Stimulated activated CD8-positive, alpha-beta memory T cell treated with anti-CD3 and anti-CD28 coated beads, Interleukin-15, amount 100 ng/mL, for 1 hour (primary cell): ENCODE measurements around the gene OCRL.
A peak's percentile ranks its signal among the peaks of the same experiment; 100 is the strongest.

Source experiments
- DNase-seq: peaks from one replicate; pipeline ENCODE4 v3.0.0-alpha.2; 2020; ENCODE audit warnings: low read depth

OCRL gene

DNA sequence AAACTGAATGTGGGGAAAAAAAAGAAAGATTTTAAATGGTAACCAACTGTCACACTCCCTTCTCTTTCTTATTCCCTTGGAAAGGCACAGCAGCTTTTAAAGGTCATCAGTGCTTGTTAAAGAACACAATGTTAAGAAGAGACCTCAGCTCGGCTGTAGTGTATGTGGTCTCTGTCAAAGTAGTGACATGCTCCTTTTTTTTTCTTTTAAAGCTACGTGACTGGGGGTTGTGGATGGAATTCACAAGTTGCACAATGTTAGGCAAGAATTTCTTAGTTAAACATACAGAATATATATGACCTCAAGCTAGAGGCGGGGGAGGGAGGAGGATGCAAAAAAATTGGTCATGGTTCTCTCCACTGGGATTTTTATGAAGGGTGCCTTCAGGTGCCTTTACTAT, 45.6 kb downstream of the OCRL start:
- DNase-seq = no peak

DNA sequence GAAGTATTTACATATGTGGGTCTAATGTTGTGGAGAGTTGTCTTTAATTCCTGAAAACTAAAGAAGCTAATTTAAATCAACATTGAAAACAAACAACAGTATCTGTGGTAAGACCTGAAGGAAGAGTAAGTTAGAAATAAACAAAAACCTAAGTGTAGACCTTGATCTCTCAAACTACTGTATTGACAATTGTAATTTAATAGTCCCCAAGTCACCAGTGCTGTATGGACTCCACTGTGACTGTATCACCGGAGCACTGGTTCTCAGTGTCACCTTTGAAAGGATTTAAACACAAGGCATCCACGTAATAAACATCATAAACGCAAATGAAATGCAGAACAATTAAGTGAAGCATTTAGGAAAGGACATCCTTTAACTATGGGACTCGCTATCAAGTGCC, 46.4 kb downstream of the OCRL start:
- DNase-seq = no peak

DNA sequence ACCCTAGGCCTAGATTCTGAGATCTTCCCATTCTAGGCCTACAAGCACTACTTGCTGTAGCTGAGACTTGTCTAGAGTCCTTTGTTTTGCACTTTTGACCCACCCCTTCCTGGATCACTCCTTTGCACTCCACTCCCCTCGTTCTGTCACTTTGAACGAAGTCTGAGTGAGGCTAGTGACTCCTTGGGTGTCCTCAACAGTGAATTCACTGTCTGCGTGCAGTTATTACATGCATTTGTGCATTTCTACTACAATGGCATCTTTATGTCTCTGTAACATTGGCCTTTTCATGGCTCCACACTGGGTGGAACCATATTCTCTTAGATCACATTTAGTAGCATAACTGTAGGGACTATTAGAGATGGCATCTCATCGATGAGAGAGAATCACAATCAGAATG, 50.5 kb downstream of the OCRL start:
- no peak for DNase-seq

DNA sequence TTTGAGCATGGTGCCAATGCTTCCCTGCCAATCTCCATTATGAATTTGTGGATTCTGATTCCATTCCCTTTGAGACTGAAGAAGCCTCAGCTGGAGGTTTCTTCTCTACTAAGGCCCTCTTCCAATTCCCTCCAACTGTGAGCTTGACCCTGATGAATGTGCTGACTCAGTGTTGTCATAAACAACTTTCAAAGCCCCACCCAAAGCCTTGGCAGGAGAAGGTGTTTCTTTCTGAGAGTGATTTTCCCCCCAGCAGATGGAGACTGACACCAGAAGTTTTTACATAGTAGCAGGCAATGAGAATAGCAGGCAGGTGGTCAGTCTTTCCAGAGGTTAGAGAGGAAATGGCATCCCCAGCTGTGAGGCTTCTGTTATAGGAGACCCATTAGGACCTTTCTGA, 53.1 kb downstream of the OCRL start:
- no peak for DNase-seq

DNA sequence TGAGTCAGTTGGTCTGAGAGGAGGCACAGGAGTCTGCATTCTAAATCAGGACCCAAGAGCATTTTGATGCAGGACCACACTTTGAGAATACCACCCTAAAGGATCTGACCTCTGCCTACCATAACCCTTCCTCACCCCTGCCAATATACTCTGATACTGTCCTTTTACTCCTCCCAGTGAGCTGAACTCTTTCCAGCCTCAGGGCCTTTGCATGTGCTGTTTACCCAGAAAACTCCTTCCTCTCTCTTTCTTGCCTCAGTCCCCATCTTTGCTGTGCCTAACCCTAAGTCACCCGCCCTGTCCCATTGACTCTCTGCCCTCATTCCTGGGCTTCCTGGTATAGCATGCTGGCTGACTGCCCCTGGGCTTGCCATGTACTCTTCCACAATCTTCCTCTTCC, 54.7 kb downstream of the OCRL start:
- DNase-seq = no peak

DNA sequence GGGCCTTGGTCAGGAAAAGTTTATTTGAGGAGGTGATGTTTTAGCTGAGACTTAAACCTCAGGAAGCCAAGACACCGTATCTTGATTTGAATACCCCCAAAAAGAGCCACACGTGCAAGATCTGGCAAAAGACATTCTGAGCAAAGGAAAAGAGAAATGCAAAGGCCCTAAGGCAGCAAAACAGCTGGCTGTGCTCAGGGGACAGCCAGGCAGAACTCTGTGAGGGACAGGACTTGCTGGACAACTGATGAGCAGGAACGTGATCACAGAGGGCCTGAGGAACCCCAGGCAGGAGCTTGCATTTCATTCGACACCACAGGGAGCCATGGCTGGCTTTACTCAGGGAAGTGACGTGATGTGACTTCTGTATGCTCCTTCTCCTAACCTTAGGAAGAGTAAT, 56.0 kb downstream of the OCRL start:
- DNase-seq = no peak

DNA sequence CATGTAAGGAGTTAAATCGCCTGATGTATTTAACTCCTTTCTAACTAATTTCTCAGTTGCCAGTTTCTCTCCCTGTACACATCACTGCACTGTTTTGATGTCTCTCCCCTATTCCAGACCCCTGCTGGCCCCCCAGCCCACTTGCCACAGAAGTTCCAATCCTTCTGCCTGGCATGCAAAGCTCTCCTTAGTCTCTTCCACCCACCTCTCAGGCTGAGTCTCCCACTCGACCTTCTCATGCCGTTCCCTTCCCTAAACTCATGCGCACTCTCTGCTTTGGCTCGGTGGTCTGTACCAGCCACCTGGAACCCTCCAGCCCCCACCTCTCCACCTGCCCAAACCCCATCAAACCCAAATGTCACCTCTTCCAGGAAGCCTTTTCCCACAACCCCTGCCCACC, 57.8 kb downstream of the OCRL start:
- no peak for DNase-seq

DNA sequence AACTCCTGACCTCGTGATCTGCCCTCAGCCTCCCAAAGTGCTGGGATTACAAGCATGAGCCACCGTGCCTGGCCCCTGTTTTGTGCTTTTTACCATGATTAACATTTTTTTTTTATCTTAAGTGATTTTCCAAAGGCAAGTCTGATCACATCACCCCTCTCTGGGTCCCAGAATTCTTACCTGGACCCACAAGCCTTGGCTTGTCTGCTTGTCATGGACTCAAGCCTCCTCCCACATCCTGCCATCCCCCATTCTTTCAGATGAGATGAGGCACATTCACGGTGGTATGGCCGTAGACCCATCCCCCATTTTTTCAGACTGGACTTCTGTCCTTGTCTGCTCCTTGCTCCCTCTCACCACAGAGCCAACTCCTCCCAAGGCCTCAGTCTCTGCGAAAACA, 59.4 kb downstream of the OCRL start:
- no peak for DNase-seq

DNA sequence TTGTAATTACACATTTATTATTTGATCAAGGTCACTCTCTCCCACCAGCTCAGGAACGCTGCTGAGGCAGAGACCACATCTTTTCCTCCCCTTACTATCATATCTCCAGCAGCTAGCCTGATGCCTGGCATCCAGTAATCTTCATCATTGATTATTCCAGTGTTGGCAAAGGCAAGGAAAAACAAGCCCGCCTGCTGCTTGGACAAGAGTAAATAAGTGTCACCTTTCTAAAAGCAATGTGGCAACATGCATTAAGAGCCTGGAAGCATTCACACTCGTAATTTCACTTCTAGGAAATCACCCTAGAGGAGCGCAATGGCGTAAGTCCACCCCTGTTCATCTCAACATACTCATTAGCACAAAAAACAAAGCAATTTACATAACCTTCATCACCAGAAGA, 59.9 kb downstream of the OCRL start:
- no peak for DNase-seq

DNA sequence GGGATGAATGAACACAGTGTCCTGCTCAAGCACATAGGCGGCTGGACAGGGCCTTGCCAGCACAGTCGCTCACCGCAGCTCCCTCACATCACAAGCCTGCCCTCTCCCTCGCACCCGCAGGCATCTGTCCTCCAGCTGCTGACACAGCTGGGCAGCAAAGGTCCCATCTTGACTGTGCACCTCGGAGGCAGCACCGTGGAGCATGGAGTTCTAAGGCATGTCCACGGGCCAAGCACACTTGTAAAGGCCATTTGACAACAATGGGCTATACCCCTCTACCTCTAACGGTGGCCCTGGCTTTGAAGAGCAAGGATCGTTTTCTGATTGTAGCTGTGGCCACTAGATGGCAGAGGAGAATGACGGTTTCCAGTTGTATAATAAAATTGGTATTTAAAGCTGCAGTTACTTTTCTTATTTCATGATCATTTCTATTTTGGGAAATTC, 60.9 kb downstream of the OCRL start:
- DNase-seq = no peak

DNA sequence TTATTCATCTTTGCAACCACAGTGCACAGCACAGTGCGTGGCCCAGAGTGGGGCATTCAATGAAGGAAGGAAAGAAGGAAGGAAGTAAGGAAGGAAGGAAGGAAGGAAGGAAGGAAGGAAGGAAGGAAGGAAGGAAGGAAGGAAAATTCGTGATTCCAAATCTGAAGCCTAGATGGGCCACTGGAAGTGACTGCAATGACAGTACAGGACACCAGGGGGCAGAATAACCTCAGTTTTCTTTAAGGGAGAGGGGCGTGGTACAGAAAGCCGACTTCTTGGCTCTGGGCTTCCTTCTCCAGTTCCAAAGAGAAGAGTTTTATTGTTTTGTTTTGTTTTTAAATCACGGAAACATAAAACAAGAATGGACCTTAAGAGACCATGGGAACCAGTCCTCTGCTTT, 66.9 kb downstream of the OCRL start:
- DNase-seq = peak; percentile 34

DNA sequence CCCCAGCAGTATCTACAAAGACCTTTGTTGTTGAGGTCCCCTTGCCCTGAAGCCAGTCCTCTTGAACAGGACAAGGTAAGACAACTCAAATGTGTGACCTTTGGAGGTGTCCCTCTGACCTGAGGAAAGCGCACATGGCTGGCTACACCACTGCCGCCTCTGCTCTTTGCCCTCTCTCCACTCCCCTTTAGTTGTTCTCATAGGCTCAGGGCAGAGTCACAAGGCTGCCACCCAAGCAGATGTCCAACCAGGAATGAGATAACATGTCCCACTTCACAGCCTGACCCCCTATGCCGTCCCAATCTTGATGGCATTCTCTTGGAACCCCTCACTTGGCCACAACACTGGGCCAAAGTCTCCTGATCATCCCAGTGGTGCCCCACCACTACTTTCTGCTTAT, 68.4 kb downstream of the OCRL start:
- no peak for DNase-seq

DNA sequence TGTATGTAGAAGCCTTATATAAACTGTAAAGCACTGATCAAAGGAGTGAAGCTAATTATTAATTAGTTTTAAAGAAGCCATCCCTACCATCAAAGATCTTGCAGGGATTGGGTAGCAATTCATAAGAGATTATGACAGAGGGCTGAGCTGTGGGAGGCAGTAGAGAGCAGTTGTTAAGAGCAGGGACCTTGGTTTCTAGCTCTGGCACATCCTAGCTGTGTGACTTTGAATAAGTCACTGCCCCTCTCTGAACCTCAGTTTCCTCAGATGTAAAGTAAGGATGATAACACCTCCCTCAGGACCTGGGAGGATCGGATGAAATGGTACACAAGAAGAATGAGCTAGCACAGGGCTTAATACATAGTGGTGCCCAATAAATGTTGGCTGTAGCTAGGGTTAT, 69.3 kb downstream of the OCRL start:
- DNase-seq = no peak

DNA sequence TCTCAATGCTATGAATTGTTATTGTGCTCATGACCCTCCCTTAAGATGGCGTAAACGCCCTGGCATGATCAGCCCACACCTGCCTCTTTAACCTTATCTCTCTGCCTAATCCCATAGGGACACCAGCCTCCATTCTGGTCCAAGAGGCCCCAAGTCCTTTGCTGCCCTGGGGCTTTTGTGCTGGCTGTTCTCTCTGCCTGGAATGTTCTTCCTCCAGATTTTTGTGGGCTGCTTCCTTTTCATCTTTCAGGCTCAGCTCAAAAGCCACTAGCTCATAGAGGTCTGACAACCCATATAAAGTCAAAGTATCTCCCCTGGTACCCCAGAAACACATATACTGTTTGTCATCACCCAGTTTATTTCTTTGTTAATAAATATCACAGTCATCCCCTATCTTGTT, 72.3 kb downstream of the OCRL start:
- DNase-seq = no peak

DNA sequence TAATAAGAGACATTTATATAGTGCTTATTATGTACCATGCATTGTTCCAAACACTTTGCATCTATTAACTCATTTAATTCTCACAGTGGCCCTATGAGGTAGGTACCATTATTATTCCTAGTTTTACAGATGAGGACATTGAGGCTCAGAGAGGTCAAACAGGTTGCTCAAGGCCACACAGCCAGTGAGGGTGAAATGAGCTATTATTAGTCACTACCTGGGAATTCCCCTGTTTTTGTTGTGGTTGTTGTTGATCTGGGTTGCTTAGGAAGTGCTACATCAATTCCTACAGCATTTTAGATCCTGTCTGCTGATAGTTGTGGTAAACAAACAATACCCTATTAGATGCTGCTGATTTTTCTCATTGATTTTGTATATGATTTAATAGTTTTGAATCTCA, 73.5 kb downstream of the OCRL start:
- DNase-seq = no peak

DNA sequence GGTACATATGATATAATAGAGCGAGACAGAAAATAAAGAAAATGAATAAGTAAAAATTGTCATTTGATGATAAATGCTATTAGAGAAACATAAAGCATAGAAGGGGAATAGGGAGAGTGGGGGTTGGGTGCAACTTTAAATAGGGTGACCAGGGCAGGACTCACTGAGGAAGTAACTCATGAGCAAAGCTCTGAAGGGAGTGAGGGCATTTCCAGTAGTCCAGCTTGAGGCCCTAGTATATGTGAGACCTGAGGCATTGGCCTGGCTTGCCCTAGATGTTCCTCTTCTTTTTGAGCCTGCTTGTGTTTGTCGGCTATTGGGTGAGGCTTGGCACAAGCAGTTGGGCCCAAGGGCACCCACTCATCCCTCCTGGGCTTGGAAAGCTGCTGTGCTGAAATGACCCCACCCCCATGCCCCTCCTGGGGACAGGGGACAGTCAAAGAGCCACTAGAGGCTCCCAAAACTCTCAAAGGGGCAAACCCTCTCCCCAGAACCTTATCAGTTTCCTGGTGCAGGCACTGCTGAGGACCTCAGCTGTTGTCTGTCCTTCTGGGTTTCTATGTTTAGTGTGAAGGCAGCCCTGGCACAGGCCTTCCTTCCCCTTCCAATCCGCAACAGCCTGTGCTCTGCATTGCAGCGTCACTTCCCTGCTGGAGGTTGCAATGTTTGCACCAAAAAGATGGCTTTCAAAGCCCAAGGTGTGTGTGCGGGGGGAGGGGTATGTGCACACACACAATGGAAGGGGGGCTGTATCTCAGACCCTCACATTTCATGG, 74.6 kb downstream of the OCRL start:
- DNase-seq = no peak

DNA sequence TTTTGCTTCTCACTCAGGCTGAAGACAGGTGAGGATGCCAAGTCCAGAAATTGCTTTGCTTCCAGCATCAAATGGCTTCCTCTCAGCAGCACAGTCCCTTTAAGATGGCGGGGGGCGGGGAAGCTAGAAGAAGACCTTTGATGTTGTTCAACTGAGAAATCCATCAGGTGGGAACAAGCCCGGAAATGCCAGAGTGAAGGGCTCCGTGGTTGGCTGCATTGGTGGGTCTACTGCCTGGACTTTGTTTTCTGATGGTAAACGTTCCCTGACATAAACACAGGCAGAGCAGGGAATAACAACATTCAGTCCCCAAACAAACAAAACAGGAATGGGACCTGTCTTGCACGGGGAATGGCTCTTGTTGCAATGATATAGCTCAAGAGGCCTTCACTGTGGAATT, 77.4 kb downstream of the OCRL start:
- DNase-seq = no peak

DNA sequence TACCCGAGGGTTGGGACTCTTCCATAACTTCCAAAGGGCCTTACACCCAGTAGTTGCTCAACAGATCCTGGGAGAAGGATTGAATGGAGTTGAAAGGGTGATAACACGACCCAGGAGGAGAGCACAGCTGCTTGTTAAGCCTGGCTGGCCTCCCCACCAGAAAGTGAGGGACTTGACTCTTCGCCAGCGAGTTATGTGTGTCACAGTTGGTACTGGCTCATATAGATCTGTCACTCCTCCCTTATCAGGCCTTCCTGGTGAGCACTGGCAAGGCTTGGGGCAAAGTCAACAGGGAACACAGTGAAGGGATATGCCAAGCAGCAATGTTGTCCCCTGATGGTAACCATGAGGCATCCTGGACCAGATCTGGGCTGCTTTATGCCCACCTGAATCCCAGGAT, 78.9 kb downstream of the OCRL start:
- no peak for DNase-seq

DNA sequence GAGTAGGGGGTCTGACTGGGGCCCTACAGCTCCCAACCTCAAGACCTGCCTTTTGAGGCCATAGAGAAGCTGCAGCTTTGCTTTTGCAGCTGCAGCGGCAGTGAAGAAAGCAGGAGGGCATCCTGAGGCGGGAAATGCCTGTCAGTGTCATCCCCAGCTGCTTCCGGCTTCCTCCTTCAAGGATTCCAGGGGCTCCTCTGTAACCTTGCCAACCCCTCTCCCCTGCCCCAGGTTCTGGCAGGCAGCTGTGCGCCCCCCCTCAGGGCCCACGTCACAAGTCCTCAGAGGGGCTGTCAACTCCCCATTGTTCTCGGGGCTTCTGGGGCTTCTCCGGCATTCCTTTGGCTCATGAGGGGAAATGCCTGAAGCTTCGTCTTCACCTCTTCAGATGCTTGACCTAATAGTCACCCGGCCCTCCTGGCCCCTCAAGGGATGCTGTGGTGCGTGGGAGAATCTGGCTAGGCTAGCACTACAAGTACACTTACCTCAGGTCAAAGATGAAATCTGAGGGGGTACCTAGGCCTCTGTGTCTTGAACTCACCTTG, 82.8 kb downstream of the OCRL start:
- no peak for DNase-seq

DNA sequence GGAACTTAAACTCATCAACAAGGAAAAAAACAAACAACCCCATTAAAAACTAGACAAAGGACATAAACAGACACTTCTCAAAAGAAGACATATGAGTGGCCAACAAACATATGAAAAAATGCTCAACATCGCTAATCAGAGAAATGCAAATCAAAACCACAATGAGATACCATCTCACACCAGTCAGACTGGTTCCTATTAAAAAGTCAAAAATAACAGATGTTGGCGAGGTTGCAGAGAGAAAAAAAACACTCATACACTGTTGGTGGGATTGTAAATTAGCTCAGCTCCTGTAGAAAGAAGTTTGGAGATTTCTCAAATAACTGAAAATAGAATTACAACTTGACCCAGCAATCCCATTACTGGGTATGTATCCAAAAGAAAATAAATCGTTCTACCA, 86.0 kb downstream of the OCRL start:
- DNase-seq = no peak

DNA sequence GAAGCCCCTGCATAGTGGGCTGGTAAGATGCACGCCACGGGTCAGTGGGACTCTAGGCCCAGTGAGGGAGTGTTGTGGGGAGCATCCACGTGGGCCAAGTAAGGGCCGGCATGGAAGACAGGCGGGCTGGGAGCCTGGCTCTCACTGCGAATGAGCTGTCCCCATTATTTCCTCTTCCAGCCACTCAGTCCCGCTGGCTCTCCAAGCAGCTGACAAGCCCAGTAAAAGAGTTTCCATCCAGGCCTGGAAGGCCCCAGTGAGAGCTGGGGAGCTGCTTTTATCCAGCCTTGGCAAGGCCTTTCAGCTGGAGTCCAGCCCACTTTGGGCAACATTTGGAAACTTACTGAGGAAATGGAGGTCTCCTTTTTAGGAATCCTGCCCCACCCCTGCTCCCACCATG, 89.8 kb downstream of the OCRL start:
- no peak for DNase-seq

DNA sequence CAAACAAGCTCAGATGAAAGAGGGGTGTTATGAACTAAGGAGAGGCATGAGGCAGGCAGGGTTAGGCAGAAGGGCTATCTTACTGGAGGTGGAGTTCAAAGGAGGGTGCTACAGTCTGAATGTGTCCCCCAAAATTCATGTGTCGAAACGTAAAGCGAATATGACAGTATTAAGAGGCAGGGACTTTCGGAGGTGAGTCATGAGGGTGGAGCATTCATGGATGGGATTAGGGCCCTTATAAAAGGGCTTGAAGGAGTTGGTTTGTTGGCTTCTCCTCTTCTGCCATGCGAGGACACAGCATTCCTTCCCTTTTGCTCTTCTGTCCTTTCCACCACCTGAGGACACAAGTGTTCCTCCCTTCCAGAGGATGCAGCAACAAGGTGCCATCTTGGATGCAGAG, 91.8 kb downstream of the OCRL start:
- no peak for DNase-seq

DNA sequence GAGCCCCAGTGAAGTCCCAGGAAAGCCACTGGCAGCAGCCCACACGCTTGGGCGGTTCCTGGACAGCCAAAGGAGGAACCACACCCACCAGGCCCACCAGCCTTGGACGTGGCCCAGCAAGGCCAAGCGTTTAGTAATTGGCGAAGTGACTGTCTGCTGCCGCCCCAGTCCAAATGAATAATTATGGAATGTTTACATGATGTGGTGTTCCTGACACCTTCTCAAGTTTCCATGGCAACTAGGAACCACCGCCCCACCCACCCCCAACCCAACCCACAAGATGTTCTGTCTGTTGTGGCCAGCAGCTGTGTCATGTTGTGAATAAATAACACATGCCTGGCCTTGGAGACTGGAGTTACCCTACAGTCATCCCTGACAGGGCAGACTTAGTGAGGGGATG, 92.4 kb downstream of the OCRL start:
- no peak for DNase-seq

DNA sequence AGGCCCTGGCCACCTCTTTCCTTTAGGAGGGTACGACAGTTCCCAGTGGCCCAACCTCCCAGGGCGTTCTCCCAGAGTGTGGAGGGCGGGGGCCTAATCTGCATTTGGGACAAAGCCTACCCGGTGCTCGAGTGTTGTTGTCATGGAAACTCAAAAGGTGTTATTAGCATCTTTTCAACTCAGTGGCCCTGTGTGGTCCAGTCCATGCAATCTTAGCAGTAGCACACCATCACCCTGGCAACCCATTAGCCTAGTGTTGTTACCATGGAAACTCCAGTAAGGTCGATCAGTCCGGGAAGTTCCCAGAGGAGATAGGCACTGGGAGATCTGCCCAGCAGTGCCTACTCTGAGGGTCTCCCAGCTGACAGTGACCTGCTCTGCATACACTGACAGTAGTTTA, 94.5 kb downstream of the OCRL start:
- no peak for DNase-seq
